ENCODE data around the gene TSSK2.

- TF ChIP-seq, protein P1, sequence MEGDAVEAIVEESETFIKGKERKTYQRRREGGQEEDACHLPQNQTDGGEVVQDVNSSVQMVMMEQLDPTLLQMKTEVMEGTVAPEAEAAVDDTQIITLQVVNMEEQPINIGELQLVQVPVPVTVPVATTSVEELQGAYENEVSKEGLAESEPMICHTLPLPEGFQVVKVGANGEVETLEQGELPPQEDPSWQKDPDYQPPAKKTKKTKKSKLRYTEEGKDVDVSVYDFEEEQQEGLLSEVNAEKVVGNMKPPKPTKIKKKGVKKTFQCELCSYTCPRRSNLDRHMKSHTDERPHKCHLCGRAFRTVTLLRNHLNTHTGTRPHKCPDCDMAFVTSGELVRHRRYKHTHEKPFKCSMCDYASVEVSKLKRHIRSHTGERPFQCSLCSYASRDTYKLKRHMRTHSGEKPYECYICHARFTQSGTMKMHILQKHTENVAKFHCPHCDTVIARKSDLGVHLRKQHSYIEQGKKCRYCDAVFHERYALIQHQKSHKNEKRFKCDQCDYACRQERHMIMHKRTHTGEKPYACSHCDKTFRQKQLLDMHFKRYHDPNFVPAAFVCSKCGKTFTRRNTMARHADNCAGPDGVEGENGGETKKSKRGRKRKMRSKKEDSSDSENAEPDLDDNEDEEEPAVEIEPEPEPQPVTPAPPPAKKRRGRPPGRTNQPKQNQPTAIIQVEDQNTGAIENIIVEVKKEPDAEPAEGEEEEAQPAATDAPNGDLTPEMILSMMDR (IDR thresholded peaks at IDR 0.05 in 4 of 5, conservative IDR thresholded peaks at IDR 0.05 in 1 of 5): no peak
- no peak for TF ChIP-seq POLR2A (IDR thresholded peaks at IDR 0.05)
These were observed 49.8 kb upstream of the TSSK2 start for GRCh38 chr22:19081351-19081750.

All from gastrocnemius medialis (tissue), 4 donors.